HUDEP-2 (cell line): ENCODE data around the gene PRDM10.
"Not testable (repeated sequence)": the region's sequence is repeated elsewhere in the genome, so short reads cannot be mapped to it uniquely, and the experiment has no call there.

ENCODE experiments used
- DNase-seq, 76 experiments: peaks; one replicate each; lab custom pipeline; 2025; ENCODE audit not compliant: unreplicated experiment in 76 of 76; lab: John Stamatoyannopoulos, UW

PRDM10 gene

GRCh38 chr11:129922674-129923073, 80.0 kb downstream of the PRDM10 start:
- no peak for DNase-seq

GRCh38 chr11:129918361-129918760, 84.3 kb downstream of the PRDM10 start:
- DNase-seq, result no peak

- DNase-seq, result no peak
These were observed 85.4 kb downstream of the PRDM10 start for GRCh38 chr11:129917231-129917630.

- DNase-seq, result no peak
These were observed 91.3 kb downstream of the PRDM10 start for GRCh38 chr11:129911298-129911697.

- DNase-seq, result no peak
These were observed 92.3 kb downstream of the PRDM10 start for GRCh38 chr11:129910360-129910759.

GRCh38 chr11:129905402-129905801, 97.2 kb downstream of the PRDM10 start:
- no peak for DNase-seq

- DNase-seq, result peak in 1 of 76 experiments; percentile 19
These were observed 106.6 kb downstream of the PRDM10 start for GRCh38 chr11:129896062-129896461.

- peak in 70 of 76 experiments; percentile 6 to 89 (median 68) for DNase-seq
These were observed 107.3 kb downstream of the PRDM10 start, which contains the start of gene NFRKB for GRCh38 chr11:129895126-129896041. NFRKB (minus strand) TSS chr11:129895578; CDS start chr11:129892849, 2,729 bp downstream.

GRCh38 chr11:129894278-129895125, 108.1 kb downstream of the PRDM10 start:
- DNase-seq, result peak in 10 of 76 experiments; percentile 0 to 31 (median 16)

GRCh38 chr11:129888451-129888850, 114.2 kb downstream of the PRDM10 start:
- DNase-seq, result no peak

GRCh38 chr11:129885381-129885780, 117.3 kb downstream of the PRDM10 start:
- no peak for DNase-seq

- no peak for DNase-seq
These were observed 118.1 kb downstream of the PRDM10 start for GRCh38 chr11:129884581-129884980.

- peak in 44 of 76 experiments; percentile 2 to 48 (median 20) for DNase-seq
These were observed 121.0 kb downstream of the PRDM10 start for GRCh38 chr11:129881570-129882170.

GRCh38 chr11:129880311-129880710, 122.3 kb downstream of the PRDM10 start:
- DNase-seq, result no peak

GRCh38 chr11:129871914-129872313, 130.7 kb downstream of the PRDM10 start:
- DNase-seq, result no peak

- DNase-seq, result not testable (repeated sequence)
These were observed 134.0 kb downstream of the PRDM10 start for GRCh38 chr11:129868626-129869025.

- DNase-seq, result no peak
These were observed 136.3 kb downstream of the PRDM10 start for GRCh38 chr11:129866311-129866710.

GRCh38 chr11:129865701-129866100, 136.9 kb downstream of the PRDM10 start:
- DNase-seq, result no peak

GRCh38 chr11:129864811-129865210, 137.8 kb downstream of the PRDM10 start:
- DNase-seq, result no peak

- no peak for DNase-seq
These were observed 140.7 kb downstream of the PRDM10 start for GRCh38 chr11:129861702-129862522.
